ENCODE results near the gene PKP1.

Gene PKP1

GRCh38 chr1:201326710-201327109, 43.4 kb downstream of the PKP1 start:
- Histone ChIP-seq H3K36me3 (ENCODE audit: control insufficient read depth, insufficient read depth, low read length) (no peaks in the 10 kb centered on the region), H3K27me3 (ENCODE audit: control insufficient read depth, insufficient read depth, low read length, poor library complexity, severe bottlenecking) (no peaks in the 10 kb centered on the region), H3K27ac (ENCODE audit: insufficient read depth, low read depth, low read length, poor library complexity, severe bottlenecking) (no peak overlapping the region), H3K9me3 (ENCODE audit: control insufficient read depth, low read length) (no peaks in the 10 kb centered on the region), H3K4me3 (ENCODE audit: insufficient read depth, low read depth, low read length) (no peak overlapping the region), H3K4me1 (ENCODE audit: control insufficient read depth, insufficient read depth, low read length) (no peaks in the 10 kb centered on the region)
- WGBS, 2 experiments = 71 to 72% methylated on average over 4 of the region's 4 CpGs

DNA sequence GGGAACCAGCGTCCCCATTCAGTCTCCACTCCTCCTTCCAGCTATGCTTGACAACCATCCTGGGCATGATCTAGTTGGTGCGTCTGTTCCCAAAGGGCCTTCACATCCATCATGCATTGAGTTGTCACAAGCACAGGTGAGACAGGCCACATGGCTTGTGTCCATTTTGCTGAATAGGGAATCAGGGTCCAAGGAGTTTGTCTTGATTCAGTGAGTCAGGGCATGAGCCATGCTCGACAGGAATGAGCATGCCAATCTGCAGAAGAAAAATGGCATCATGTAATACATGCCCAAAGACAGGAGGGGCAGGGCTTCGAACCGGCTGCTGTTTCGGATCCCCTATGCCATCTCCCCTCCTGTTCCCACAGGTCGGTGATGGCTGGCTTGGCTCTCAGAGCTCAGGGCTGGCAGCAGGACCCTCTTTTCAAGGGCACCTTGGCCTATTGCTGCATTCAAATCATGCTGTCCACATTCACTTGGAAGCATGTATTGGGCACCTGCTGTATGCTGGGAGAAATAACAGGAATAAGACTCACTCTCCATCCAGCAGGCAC, 44.5 kb downstream of the PKP1 start:
- Histone ChIP-seq H3K27ac (ENCODE audit: insufficient read depth, low read depth, low read length, poor library complexity, severe bottlenecking) (no peak overlapping the region), H3K36me3 (ENCODE audit: control insufficient read depth, insufficient read depth, low read length) (no peaks in the 10 kb centered on the region), H3K4me1 (ENCODE audit: control insufficient read depth, insufficient read depth, low read length) (no peaks in the 10 kb centered on the region), H3K9me3 (ENCODE audit: control insufficient read depth, low read length) (no peaks in the 10 kb centered on the region), H3K4me3 (ENCODE audit: insufficient read depth, low read depth, low read length) (no peak overlapping the region), H3K27me3 (ENCODE audit: control insufficient read depth, insufficient read depth, low read length, poor library complexity, severe bottlenecking) (no peaks in the 10 kb centered on the region)
- WGBS, 2 experiments = 93 to 97% methylated on average over 7 of the region's 7 CpGs

DNA sequence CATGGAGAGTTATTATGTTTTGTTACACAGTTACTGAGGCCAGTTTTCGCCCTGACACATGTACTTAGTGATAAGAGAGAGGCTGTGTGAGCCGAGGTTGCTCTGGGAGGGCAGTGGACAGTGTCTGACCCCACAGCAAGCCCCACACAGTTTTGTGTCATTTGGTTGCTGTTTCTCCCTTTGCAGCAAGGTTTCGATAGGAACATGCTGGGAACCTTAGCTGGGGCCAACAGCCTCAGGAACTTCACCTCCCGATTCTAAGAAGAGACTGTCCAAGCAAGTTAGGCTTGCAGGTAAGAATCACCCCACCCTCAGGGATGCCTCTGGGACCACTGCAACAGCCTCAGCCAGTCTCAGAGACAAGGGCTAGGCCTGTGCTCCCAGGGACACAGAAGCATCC, 45.3 kb downstream of the PKP1 start:
- Histone ChIP-seq H3K9me3 (ENCODE audit: control insufficient read depth, low read length) (no peaks in the 10 kb centered on the region), H3K36me3 (ENCODE audit: control insufficient read depth, insufficient read depth, low read length) (no peaks in the 10 kb centered on the region), H3K4me1 (ENCODE audit: control insufficient read depth, insufficient read depth, low read length) (no peaks in the 10 kb centered on the region), H3K27ac (ENCODE audit: insufficient read depth, low read depth, low read length, poor library complexity, severe bottlenecking) (no peak overlapping the region), H3K4me3 (ENCODE audit: insufficient read depth, low read depth, low read length) (no peak overlapping the region), H3K27me3 (ENCODE audit: control insufficient read depth, insufficient read depth, low read length, poor library complexity, severe bottlenecking) (no peaks in the 10 kb centered on the region)
- 89 to 95% methylated on average over 4 of the region's 4 CpGs for WGBS, 2 experiments

GRCh38 chr1:201329286-201329685, 46.0 kb downstream of the PKP1 start:
- no peaks in the 10 kb centered on the region for H3K36me3 ChIP-seq (ENCODE audit: control insufficient read depth, insufficient read depth, low read length)
- H3K27ac ChIP-seq (ENCODE audit: insufficient read depth, low read depth, low read length, poor library complexity, severe bottlenecking) = no peak overlapping the region
- H3K9me3 ChIP-seq (ENCODE audit: control insufficient read depth, low read length) = no peaks in the 10 kb centered on the region
- H3K4me1 ChIP-seq (ENCODE audit: control insufficient read depth, insufficient read depth, low read length) = no peaks in the 10 kb centered on the region
- H3K4me3 ChIP-seq (ENCODE audit: insufficient read depth, low read depth, low read length) = no peak overlapping the region
- H3K27me3 ChIP-seq (ENCODE audit: control insufficient read depth, insufficient read depth, low read length, poor library complexity, severe bottlenecking) = no peaks in the 10 kb centered on the region
- whole genome bisulfite sequencing, 2 experiments = 97 to 98% methylated on average over 2 of the region's 2 CpGs

DNA sequence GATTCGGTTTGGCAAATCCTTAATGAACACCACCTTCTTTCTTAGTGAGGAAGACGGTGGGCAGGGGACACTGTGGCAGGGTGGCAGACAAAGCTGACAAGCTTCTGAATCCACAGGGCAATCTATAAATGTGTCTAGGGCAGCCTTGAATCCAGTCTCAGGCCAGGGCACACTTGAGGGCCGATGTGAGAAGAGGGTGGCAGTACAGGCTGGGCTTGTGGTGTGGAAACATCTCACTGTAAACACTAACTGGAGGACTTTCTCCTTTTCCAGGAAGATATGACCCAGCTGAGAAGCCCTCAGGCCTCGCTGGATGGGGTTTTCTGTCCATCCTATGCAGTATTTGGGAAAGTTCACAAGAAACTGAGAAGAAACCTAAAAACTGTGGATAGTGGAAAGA, 46.5 kb downstream of the PKP1 start:
- no peaks in the 10 kb centered on the region for H3K27me3 ChIP-seq (ENCODE audit: control insufficient read depth, insufficient read depth, low read length, poor library complexity, severe bottlenecking)
- no peak overlapping the region for H3K27ac ChIP-seq (ENCODE audit: insufficient read depth, low read depth, low read length, poor library complexity, severe bottlenecking)
- no peak overlapping the region for H3K4me3 ChIP-seq (ENCODE audit: insufficient read depth, low read depth, low read length)
- no peaks in the 10 kb centered on the region for H3K36me3 ChIP-seq (ENCODE audit: control insufficient read depth, insufficient read depth, low read length)
- H3K4me1 ChIP-seq (ENCODE audit: control insufficient read depth, insufficient read depth, low read length) = no peaks in the 10 kb centered on the region
- WGBS, 2 experiments = 92 to 95% methylated on average over 4 of the region's 4 CpGs
- no peaks in the 10 kb centered on the region for H3K9me3 ChIP-seq (ENCODE audit: control insufficient read depth, low read length)

DNA sequence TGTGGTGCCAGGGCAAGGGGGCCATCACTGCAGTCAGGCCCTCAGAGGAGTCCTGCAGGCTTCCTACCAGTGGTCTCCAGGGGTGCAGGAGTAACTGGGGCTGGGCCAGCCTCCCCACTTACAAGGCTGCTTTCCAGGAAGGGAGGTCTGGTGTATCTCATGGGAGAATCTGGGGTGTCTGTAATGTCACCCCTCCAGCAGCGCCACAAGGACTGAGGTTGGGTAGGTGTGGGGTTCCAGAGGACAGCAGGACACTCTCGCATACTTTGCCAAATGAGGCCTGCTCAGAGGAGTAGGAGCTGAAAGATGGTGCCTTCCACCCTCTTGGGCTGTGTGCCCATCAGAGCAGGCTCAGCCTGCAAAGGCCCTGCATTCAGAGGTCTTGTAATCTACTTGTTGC, 47.2 kb downstream of the PKP1 start:
- Histone ChIP-seq H3K4me3 (ENCODE audit: insufficient read depth, low read depth, low read length) (no peak overlapping the region), H3K36me3 (ENCODE audit: control insufficient read depth, insufficient read depth, low read length) (no peaks in the 10 kb centered on the region)
- 92 to 96% methylated on average over 2 of the region's 2 CpGs for WGBS, 2 experiments

DNA sequence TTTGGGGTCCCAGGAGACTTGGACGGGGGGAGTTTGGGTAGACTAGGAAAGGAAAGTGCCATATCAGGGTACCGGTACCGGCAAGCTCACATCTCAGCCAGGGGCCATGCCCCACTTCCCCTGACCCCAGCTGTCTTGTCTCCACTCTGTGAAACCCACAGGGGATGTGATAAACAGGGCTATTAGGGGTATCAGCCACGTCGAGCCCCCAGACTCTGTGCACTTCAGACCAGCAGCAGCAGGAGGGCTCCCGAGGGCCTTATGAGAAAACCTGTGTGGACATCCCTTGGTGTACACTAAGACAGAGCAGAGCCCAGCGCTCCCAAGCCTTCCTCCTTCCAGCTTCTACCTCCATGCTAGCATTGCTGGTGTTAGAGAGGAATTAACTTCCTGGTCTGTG, 47.9 kb downstream of the PKP1 start:
- no peak overlapping the region for H3K27ac ChIP-seq (ENCODE audit: insufficient read depth, low read depth, low read length, poor library complexity, severe bottlenecking)
- no peaks in the 10 kb centered on the region for H3K36me3 ChIP-seq (ENCODE audit: control insufficient read depth, insufficient read depth, low read length)
- H3K4me1 ChIP-seq (ENCODE audit: control insufficient read depth, insufficient read depth, low read length) = no peaks in the 10 kb centered on the region
- H3K4me3 ChIP-seq (ENCODE audit: insufficient read depth, low read depth, low read length) = no peak overlapping the region
- 91 to 93% methylated on average over 7 of the region's 7 CpGs for WGBS, 2 experiments
- H3K9me3 ChIP-seq (ENCODE audit: control insufficient read depth, low read length) = no peaks in the 10 kb centered on the region
- no peaks in the 10 kb centered on the region for H3K27me3 ChIP-seq (ENCODE audit: control insufficient read depth, insufficient read depth, low read length, poor library complexity, severe bottlenecking)

More for the DNA sequence above, 47.2 kb downstream of the PKP1 start:
- Histone ChIP-seq H3K4me1 (ENCODE audit: control insufficient read depth, insufficient read depth, low read length) (no peaks in the 10 kb centered on the region), H3K27ac (ENCODE audit: insufficient read depth, low read depth, low read length, poor library complexity, severe bottlenecking) (no peak overlapping the region), H3K27me3 (ENCODE audit: control insufficient read depth, insufficient read depth, low read length, poor library complexity, severe bottlenecking) (no peaks in the 10 kb centered on the region), H3K9me3 (ENCODE audit: control insufficient read depth, low read length) (no peaks in the 10 kb centered on the region)

DNA sequence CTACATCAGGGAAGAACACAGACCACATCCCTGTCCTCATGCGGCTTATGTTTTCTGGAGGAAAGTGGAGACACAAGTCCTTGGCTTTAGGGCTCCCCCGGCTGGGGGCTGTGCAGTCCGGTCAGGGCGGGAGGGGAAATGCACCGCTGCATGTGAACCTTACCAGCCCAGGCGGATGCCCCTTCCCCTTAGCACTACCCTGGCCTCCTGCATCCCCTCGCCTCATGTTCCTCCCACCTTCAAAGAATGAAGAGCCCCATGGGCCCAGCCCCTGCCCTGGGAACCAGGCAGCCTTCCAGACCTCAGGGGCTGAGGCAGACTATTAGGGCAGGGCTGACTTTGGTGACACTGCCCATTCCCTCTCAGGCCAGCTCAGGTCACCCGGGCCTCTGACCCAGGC, 48.7 kb downstream of the PKP1 start:
- H3K9me3 ChIP-seq (ENCODE audit: control insufficient read depth, low read length) = no peaks in the 10 kb centered on the region
- no peak overlapping the region for H3K27ac ChIP-seq (ENCODE audit: insufficient read depth, low read depth, low read length, poor library complexity, severe bottlenecking)
- H3K36me3 ChIP-seq (ENCODE audit: control insufficient read depth, insufficient read depth, low read length) = no peaks in the 10 kb centered on the region
- H3K4me1 ChIP-seq (ENCODE audit: control insufficient read depth, insufficient read depth, low read length) = no peaks in the 10 kb centered on the region
- no peaks in the 10 kb centered on the region for H3K27me3 ChIP-seq (ENCODE audit: control insufficient read depth, insufficient read depth, low read length, poor library complexity, severe bottlenecking)
- no peak overlapping the region for H3K4me3 ChIP-seq (ENCODE audit: insufficient read depth, low read depth, low read length)
- 88 to 96% methylated on average over 8 of the region's 8 CpGs for WGBS, 2 experiments

- 94 to 96% methylated on average over 10 of the region's 10 CpGs for WGBS, 2 experiments
- H3K27ac ChIP-seq (ENCODE audit: insufficient read depth, low read depth, low read length, poor library complexity, severe bottlenecking) = no peak overlapping the region
- H3K9me3 ChIP-seq (ENCODE audit: control insufficient read depth, low read length) = no peaks in the 10 kb centered on the region
- no peaks in the 10 kb centered on the region for H3K36me3 ChIP-seq (ENCODE audit: control insufficient read depth, insufficient read depth, low read length)
- H3K27me3 ChIP-seq (ENCODE audit: control insufficient read depth, insufficient read depth, low read length, poor library complexity, severe bottlenecking) = no peaks in the 10 kb centered on the region
- H3K4me3 ChIP-seq (ENCODE audit: insufficient read depth, low read depth, low read length) = no peak overlapping the region
- H3K4me1 ChIP-seq (ENCODE audit: control insufficient read depth, insufficient read depth, low read length) = no peaks in the 10 kb centered on the region
Measured at GRCh38 chr1:201332616-201333335, 49.5 kb downstream of the PKP1 start.

- H3K4me3 ChIP-seq (ENCODE audit: insufficient read depth, low read depth, low read length) = no peak overlapping the region
- H3K27me3 ChIP-seq (ENCODE audit: control insufficient read depth, insufficient read depth, low read length, poor library complexity, severe bottlenecking) = no peaks in the 10 kb centered on the region
- no peak overlapping the region for H3K27ac ChIP-seq (ENCODE audit: insufficient read depth, low read depth, low read length, poor library complexity, severe bottlenecking)
- no peaks in the 10 kb centered on the region for H3K4me1 ChIP-seq (ENCODE audit: control insufficient read depth, insufficient read depth, low read length)
- H3K9me3 ChIP-seq (ENCODE audit: control insufficient read depth, low read length) = no peaks in the 10 kb centered on the region
- H3K36me3 ChIP-seq (ENCODE audit: control insufficient read depth, insufficient read depth, low read length) = no peaks in the 10 kb centered on the region
- 94 to 98% methylated on average over 11 of the region's 11 CpGs for WGBS, 2 experiments
Measured at GRCh38 chr1:201334325-201335173, 51.2 kb downstream of the PKP1 start.
